Activated T-cell treated with anti-CD3 and anti-CD28 coated beads for 24 hours (primary cell): ENCODE results near the gene RPRD2.

Experiments
- DNase-seq: peaks from one replicate; pipeline ENCODE4 v3.0.0-alpha.2; 2020; ENCODE audit warnings: low read depth

Gene RPRD2

DNA sequence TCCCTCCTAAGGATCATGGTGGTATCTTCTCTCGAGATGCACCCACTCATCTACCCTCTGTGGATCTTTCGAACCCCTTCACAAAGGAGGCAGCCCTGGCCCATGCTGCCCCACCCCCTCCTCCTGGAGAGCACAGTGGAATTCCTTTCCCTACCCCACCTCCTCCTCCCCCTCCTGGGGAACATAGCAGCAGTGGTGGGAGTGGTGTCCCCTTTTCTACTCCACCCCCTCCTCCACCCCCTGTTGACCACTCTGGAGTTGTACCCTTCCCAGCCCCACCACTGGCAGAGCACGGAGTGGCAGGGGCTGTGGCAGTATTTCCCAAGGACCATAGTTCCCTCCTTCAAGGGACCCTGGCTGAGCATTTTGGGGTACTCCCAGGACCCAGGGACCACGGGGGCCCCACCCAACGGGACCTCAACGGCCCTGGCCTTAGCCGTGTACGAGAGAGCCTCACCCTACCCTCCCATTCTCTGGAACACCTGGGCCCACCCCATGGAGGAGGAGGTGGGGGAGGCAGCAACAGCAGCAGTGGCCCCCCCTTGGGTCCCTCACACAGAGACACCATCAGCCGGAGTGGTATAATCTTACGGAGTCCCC, 108.8 kb downstream of the RPRD2 start:
- DNase-seq: no peak

- no peak for DNase-seq
Measured at GRCh38 chr1:150473659-150474058, 109.7 kb downstream of the RPRD2 start.

GRCh38 chr1:150474869-150475268, 110.9 kb downstream of the RPRD2 start:
- DNase-seq: no peak

GRCh38 chr1:150476754-150477153, 112.8 kb downstream of the RPRD2 start:
- no peak for DNase-seq

- DNase-seq: no peak
Measured at GRCh38 chr1:150477320-150477719, 113.4 kb downstream of the RPRD2 start.

- DNase-seq: no peak
Measured at GRCh38 chr1:150477733-150478132, 113.8 kb downstream of the RPRD2 start.

- DNase-seq: no peak
Measured at GRCh38 chr1:150479370-150479769, 115.4 kb downstream of the RPRD2 start.

DNA sequence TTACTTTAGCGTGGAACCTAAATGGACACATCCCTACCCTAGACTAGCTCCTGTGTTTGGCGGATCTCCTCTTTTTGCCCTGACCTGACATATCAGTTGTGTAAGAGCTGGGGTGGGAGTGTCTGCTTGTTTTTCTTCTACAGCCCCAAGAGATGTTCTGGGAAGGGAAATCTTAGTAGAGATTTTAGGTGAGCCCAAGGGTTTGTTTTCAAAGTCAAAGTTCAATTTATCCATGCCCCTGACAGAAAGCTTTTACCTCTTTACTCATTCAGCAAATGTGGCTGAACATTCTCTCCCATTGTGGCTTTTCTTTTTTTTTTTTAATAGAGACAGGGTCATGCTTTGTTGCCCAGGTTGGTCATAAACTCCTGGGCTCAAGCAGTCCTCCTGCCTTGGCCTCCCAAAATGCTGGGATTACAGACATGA, 116.0 kb downstream of the RPRD2 start:
- DNase-seq: no peak

DNA sequence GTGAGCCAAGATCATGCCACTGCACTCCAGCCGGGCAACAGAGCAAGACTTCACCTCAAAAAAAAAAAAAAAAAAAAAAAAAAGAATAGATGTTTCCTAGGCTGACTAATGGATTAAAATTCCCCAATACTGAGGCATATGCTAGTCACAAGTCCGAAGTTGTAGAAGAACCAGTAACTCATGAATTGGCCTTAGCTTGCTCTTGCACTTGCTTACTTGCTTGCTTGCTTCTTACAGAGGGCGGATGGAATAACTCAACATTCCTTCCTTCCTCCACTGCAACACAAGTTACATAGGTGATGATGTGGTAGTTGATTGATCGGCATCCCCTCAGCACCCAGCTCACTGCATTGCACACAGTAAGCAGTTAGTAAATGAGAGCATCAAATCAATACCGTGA, 120.5 kb downstream of the RPRD2 start:
- DNase-seq: no peak

GRCh38 chr1:150484861-150485260, 120.9 kb downstream of the RPRD2 start:
- no peak for DNase-seq

DNA sequence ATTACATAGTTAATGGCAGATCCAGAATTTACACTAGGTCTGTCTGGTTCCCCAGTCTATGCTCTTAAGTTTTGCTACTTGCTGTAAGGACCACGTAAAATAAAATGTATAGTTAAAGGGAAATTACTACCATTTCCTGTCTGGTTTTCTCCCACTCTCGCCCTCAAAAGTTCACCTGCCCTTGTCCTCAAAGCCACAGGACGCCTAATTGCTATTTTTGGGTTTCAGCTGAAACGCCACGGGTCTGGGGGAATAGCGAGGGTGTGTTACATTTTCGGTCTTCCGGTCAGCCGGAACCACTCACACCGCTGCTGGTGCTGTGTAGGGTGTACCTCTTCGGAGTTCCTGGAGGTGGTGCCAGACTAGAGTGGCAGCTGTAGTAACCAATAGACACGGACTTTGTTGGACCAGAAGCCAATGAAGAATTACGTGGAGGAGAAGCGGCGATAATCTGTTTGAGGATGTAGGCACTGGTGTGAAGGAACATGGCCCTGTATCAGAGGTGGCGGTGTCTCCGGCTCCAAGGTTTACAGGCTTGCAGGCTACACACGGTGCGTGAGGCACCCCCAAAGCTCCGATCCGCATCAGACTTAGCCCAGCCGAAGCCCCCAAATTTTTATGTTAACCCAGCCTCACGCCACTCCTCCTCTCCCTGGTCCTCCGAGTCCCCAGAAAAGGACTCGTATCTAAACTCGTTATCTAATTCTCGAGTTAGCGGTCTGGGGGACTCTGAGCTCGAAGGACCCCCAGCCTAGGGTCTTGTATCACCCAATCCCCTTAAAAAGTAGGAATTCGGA, 123.2 kb downstream of the RPRD2 start, which contains the start of gene TARS2:
Gene TARS2, plus strand, starts transcription at position 454 of the 797 bp plus-strand sequence. Its CDS starts 32 bp downstream, at position 486.
- DNase-seq: peak; percentile 95

- DNase-seq: no peak
Measured at GRCh38 chr1:150487763-150488115, 123.8 kb downstream of the RPRD2 start.

DNA sequence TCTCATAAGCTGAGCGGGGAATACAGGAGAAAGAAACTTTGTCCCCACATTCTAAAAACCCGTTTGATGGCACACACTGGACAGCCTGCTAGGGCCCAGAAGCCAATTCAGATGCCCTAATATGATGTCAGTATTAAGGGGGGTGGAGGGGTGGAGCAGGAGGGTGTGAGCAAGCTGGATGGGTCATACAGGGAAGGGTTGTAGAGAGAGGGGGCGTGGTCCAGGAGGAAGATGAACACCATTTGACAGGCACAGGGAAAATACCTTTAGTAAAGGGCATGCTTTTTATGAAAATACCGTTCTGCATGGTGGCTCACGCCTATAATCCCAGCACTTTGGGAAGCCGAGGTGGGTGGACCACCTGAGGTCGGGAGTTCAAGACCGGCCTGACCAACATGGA, 129.2 kb downstream of the RPRD2 start:
- no peak for DNase-seq

GRCh38 chr1:150498342-150498741, 134.4 kb downstream of the RPRD2 start:
- DNase-seq: no peak

DNA sequence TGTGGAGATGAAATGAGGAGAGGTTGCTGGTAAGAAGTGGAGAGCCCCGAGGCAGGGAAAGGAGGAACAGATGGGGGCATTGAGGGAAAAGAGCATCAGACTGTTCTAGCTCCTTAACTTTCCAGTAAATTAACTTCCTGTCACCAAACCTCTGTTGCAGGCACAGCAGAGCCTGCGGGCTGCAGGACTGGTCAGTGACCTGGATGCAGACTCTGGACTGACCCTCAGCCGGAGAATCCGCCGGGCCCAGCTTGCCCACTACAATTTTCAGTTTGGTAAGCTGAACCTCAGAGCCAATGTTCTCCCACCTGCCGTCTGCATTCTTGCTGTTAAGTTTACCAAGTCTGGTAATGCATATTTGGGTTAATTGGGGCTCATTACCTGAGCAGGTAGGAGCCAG, 141.5 kb downstream of the RPRD2 start:
- DNase-seq: no peak

DNA sequence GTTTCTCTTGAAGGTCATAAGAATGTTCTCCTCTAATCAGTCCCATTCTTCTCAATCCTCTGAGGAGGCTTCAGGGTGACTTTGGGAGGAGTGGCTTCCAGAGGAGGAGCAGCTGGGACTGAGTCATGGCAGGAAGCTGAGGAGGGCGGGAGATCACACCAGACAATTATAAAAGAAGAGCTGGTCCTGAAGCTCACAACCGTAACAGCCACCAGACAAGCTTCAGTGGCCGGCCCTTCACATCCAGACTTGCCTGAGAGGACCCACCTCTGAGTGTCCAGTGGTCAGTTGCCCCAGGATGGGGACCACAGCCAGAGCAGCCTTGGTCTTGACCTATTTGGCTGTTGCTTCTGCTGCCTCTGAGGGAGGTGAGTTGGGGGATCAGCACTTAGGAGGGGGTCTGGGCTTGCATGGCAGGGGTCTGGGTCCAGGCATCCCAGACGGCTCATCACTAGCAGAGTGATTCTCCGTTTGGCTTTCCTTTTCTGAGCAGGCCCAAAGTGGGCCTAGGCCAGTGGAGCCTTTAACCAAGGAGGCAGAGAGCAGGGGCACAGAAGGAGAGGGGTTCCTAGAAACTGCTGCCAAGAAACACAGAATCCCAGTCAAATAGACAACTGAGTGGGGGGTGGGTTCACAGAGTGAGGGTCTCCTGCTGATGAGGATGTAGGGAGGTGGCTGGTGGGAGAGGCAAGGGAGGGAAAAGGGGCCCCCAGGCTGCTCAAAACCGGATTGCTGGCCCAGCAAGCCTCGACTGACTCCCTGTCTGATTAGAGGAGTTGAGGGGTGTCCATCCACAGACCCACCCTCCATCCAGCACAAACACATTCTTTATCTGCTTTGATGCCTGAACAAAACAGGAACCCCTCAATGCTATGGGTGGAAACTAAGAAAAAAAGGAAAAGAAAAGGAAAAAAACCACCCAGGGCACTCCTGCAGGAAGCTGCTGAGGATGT, 144.2 kb downstream of the RPRD2 start, which contains the start of gene ECM1:
Gene ECM1, plus strand, starts transcription at position 198 of the 953 bp plus-strand sequence. Its CDS starts 101 bp downstream, at position 299.
- no peak for DNase-seq

GRCh38 chr1:150508982-150509381, 145.0 kb downstream of the RPRD2 start:
- no peak for DNase-seq

DNA sequence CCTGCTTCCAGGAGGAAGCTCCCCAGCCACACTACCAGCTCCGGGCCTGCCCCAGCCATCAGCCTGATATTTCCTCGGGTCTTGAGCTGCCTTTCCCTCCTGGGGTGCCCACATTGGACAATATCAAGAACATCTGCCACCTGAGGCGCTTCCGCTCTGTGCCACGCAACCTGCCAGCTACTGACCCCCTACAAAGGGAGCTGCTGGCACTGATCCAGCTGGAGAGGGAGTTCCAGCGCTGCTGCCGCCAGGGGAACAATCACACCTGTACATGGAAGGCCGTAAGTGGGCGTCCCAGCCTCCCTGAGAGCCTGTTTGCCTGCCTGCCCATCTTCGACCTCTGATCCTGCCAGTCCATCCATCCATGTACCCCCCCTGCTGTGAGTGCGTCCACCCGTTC, 147.6 kb downstream of the RPRD2 start:
- no peak for DNase-seq

- DNase-seq: no peak
Measured at GRCh38 chr1:150511985-150512660, 148.2 kb downstream of the RPRD2 start.

DNA sequence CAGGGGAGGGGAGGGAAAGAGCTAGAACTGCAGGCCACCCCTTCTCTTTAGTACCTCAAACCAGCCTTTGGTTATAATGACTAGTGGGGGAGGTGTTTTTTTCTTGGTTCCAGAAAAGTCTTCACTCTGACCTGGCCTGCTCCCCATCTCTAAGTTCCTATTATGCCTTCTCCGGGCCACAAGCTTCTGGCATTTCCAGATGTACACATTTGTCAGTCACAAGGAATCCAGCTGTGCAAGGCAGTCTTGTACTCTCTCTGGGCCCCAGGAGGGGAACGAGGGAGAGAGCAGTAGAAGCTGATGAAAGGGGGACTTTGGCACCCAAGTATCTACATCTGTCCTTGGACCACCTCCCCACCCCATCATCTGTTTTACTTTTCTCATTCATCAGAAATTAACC, 148.9 kb downstream of the RPRD2 start:
- no peak for DNase-seq

DNA sequence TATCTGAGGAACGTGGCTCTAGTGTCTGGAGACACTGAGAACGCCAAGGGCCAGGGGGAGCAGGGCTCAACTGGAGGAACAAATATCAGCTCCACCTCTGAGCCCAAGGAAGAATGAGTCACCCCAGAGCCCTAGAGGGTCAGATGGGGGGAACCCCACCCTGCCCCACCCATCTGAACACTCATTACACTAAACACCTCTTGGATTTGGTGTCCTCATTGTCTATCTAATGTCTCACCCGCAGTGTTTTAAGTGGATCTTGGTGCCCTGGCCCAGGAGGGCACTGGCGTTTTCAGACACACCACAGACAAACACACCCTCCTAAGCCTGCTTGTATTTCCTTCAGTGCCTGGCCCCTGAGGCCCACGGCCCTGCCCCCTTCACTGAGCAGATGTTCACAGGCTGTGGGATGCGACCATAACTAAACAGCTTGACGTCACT, 149.4 kb downstream of the RPRD2 start:
- no peak for DNase-seq

DNA sequence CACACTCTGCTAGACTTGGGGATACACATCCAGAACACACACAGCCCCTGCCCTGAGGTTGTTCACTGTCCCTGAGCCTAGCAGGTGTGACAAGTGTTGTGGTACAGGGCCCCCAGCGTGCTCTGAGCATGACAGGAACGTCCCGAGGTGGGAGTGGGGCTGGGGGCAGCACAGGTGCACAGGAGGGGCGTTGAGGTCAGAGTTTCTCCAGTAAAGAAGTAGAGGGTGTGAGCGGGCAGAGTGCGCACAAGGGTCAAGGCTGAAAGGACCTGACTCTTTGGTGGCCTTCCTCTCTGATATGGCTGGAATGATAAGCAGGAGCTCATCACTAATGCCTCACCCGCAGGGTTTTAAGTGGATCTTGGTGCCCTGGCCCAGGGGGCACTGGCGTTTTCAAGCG, 150.3 kb downstream of the RPRD2 start:
- DNase-seq: no peak
